Sciatic nerve (tissue), 2 donors: ENCODE measurements around the gene GRID1. TPM values are rescaled to one million over a fixed set of nuclear protein-coding genes. Genes with fewer than 3 reads are reported as not detected.

Source experiments
- ATAC-seq: fragments of 200-7000 bp; cut with Tn5 transposase; one replicate; pipeline ENCODE4 v1.9.1; 2020; ENCODE audit warnings: mild to moderate bottlenecking, moderate library complexity
- DNase-seq: peaks from one replicate; pipeline ENCODE4 v3.0.0-alpha.2; 2020; ENCODE audit warnings: low spot score
- intact Hi-C: fragments of 100-400 bp; cut with DNase I; formaldehyde crosslinking; loops from one replicate; pipeline ENCODE4 v1.14.2; 2022
- total RNA-seq: library from RNA; stranded (reverse); fragmentation: NEBNext Ultra II Directional; extraction: Animal tissue kit (Norgen Biotek cat#: 25700); gene quantifications from one replicate; pipeline ENCODE4 v1.2.1, GENCODE V29; 2021
- donor health status: DM: no; HTN: no; CAD: no.
- donor health status: DM: no; HTN: no; CAD: no.

Gene GRID1
- total RNA-seq, 1 donor from 2014 or later: 15.4 TPM

DNA sequence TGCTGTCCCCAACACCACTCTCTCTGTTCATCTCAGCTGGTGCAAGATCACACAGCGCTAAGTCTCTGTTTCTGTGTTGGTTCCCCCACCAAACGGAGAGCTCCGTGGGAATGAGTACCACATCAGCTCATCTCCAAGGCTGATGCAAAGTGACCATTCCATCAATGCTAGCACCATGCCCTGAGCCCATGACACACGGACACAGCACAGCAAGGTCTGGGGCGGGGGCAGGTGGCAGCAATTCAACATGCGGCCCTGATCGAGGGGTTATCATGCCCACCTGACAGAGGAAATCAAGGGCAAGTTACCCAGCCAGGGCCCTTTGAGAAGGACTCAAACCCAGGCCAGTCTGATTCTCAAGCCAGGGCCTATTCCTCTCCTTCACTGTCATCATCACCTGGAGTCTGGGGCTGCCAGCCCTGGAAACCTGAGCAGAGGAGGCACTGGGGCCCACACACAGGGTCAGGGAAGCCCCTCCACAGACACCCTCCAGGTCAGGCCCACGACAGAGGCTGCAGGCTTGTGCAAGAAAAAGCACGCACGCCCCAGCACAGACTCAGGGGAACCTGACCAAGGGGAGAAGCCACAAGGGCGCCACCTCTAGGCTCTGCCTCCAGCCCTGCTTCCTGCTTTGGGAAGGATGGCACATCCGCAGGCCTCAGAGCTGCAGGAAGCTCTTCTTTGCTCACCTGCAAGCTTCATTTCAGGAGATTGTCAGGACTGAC lies 74.8 kb downstream of the GRID1 start:
- intact Hi-C loops: no loop called here
- ATAC-seq (no peak), DNase-seq (no peak)

- ATAC-seq (no peak), DNase-seq (no peak)
- intact Hi-C loops: no loop called here
These were observed 75.5 kb downstream of the GRID1 start for GRCh38 chr10:86290933-86291615.

- no peak for ATAC-seq
- no peak for DNase-seq
- intact Hi-C loops: no loop called here
These were observed 77.1 kb downstream of the GRID1 start for GRCh38 chr10:86289577-86289868.

DNA sequence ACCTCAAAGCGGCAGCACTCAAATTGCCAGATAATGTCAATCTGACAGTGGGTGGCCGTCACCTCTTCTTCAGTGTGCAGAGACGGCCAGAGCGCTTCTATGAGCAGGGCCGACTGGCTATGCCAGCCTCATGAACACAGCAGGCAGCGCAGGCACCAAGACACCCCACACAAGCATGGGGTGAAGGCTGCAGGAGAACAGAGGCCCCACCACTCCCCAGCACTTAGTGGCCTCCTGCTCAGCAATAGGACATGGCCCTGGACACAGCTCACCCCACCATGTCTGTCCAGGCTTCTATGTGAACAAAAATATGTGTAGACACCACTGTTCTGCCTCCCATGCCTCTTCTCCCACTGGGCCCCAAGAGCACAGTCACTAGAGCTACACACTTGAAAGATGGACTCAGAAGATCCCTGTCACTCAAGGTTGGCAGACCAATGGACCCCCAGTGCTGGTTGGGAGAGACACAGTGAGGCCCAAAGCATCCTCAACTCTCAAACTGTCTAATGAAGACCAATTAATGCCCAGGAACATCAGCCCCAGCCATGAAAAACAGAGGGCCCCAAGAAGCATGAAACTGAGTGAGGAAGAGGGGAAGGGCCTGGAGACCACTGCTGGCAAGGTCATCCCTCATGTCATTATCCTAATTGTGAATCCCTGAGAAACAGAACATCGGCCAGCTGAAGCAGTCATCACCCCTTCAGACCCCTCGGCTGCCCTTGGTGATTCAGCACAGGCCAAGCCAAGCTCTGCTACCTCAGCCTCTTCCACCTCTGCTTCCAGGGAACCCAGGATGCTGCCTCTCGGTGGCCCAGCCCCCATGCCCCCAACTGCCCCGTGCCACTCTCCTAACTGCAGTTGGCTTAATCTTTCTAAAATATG lies 77.7 kb downstream of the GRID1 start:
- intact Hi-C loops: no loop called here
- DNase-seq (no peak), ATAC-seq (no peak)

GRCh38 chr10:86287966-86288579 lies 78.5 kb downstream of the GRID1 start:
- ATAC-seq (no peak), DNase-seq (no peak)
- intact Hi-C loops: no loop called here

DNA sequence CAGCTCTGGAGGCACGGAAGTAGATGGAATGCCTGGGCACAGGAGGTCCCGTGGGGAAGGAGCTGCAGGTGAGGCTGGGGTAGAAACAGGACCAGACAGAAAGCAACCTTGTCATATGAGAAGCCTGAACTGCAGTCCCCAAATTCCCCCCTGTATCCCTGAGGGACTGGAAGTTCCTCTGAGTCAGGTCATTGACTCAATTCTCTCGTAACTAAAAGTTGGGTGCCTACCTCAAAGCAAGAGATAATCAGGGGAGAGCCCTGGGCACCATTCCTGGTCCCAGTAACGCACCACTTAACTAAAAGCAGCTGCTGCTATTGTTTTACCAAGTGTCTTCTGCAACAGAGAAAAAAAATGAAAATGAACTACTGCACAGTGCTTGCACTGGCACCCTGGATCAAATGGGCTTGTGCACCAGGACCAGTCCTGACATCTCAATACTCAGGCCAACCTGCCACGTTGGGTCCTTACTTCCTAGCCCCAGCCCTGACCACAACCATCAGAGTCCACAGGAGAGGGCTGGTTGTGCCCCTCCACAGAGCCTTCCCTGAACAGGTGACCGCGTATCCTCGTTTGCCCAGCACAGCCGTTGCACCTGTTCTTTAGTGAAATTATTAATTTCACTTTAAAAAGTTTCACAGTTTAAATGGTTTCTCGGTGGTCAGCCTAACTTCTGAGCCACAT lies 79.3 kb downstream of the GRID1 start:
- no peak for DNase-seq
- intact Hi-C loops: no loop called here
- no peak for ATAC-seq

DNA sequence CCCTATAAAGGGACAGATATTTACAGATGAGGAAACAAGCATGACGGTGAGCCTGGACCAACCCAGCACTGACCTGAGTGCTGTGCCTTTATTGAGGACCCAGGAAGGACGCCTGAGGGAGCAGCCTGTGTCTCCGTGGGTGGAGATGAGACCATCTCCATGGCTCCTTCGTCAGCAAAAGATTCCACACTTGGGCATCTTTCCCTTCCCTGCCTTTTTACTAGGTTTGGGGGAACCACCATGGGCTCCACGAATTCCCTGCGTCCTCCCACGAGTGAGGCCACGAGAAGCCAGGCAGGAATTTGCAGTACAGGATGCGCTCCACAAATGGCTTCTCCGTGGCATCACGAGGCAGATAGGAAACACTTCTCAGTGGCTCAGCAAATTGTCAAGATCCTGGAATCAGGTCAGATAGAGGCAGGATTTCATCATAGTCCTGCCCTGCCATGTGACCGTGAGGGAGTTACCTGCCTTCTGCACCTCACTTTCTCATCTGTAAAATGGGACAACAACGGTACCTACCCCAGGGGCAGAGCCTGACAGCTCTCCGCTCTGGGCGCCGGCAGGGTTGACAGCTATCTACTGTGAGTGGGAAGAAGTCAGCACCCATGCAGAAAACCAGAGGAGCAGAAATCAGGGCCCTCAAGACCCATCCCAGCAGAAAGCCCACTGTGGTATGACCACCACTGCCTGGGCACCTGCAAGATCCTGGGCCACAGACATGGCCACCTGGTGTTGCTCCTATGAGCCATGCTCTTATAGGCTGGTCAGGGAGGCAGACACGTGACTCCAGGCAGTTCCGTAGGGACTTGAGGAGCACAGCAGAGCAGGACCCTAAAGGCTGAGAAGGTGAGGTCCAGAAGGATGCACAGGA lies 80.1 kb downstream of the GRID1 start:
- ATAC-seq: no peak
- DNase-seq: no peak
- intact Hi-C loops: no loop called here

- intact Hi-C loops: no loop called here
- ATAC-seq (no peak), DNase-seq (no peak)
These were observed 81.3 kb downstream of the GRID1 start for GRCh38 chr10:86285136-86285790.

DNA sequence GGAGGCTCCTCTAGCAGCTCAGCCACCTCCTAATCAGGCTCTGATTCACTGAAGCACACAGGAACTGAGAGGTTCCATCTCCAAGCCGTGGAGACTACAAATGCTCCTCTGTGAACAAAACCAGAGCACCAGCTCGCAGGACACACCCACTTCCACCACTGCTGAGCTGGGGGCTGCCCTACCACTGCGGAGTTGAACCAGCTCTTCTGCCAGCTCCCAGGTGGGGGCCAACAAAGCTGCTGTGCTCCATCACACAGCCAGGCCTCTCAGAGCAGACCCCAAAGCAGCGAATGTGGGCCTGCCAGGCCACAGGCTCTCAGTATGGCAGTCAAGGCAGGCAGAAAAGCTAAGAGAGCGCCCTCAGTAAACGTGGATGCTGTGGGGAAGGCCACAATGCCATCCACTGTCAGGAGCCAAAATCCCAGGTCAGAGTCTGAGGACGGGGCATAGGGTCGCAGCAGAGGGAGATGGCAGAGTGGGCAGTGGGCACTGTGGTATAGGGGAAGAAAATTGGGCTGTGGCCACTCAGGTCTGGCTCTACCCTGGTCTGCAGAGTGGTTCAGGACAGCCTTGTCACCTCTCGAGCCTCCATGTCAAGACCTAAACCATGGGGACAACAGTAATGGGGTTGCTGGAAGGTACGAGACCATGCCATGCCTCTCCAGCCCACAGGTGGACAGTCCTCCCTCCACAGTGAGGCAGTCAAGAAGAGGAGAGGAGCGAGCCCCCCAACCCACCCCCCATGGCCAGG lies 82.1 kb downstream of the GRID1 start:
- intact Hi-C loops: no loop called here
- DNase-seq (no peak), ATAC-seq (no peak)

GRCh38 chr10:86283466-86284287 lies 82.9 kb downstream of the GRID1 start:
- DNase-seq (no peak), ATAC-seq (no peak)
- intact Hi-C loops: no loop called here

DNA sequence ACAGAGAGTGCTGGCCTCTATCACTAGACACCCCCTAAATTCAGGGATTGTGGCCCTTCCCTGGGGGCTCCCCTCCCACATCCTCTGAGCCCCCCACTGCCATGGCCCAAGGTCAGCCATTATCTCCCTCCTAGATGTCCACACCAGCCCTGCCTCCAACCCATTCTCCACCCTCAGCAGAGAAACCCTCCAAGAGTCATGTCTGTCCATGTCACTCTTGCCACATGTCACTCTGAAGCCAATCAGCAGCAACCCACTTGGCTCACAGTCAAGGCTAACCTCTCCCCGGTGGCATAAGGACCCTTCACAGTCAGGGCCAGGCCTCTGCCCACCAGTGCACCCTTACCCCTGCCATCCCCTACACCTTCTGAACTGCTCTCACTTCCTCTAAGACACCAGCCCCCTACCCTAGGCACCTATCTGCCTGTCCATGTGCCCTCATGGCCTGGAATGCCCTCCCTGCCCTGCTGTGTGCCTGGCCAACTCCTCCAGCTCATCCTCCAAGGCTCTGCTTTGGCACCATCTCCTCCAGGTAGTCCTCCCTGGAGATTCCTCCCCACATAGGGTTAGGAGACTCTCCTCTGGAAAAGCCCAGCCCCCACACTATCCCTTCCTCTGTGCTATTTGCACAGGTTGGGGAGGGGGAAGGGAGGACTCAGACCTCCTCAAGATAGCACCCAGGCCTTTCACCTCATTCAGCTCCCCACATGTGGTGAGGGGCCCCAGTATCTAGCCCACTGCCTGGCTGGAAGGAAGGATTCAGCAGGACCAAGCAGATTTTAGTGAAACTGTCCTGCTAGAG lies 83.7 kb downstream of the GRID1 start:
- intact Hi-C loops: no loop called here
- no peak for DNase-seq
- ATAC-seq: no peak

DNA sequence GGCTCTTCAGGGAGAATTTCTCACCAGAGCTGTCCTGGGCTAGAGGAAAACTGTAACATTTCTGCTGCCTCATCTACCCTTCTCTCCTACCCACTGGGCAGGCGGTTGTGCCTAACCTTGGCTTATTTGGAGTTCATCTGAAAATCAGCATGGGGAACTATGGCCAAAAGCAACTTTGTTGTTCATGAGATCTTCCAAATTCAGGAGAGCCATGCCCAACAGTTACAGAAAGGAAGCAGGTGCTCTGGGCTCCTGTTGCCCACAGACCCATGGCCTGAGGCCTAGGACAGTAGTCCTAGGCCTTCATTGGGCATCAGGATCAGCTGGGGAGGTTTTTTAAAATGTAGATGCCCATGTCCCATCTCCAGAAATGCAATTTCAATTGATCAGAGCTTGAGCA lies 85.2 kb downstream of the GRID1 start:
- ATAC-seq (no peak), DNase-seq (no peak)
- intact Hi-C loops: no loop called here

GRCh38 chr10:86269332-86269731 lies 97.3 kb downstream of the GRID1 start:
- intact Hi-C loops: no loop called here
- DNase-seq: peak; percentile 19
- no peak for ATAC-seq

GRCh38 chr10:86267286-86268195 lies 99.1 kb downstream of the GRID1 start:
- DNase-seq (peak; percentile 28), ATAC-seq (no peak)
- intact Hi-C loops: no loop called here
